Fibroblast of skin of right quadriceps (primary cell): ENCODE measurements around the gene APOC3.

Experiments
- DNase-seq: peaks from one replicate; pipeline ENCODE4 v3.0.0-alpha.2; 2013

The APOC3 gene

GRCh38 chr11:116879800-116880625 is 50.3 kb downstream of the APOC3 start:
- peak; percentile 73 for DNase-seq

- peak; percentile 31 for DNase-seq
Observed at GRCh38 chr11:116881143-116881542, 51.4 kb downstream of the APOC3 start.

- peak; percentile 79 for DNase-seq
Observed at GRCh38 chr11:116882386-116882785, 52.7 kb downstream of the APOC3 start.
